Peyer's patch (tissue), 4 donors: ENCODE results near the gene RAD51C.

Experiments
- POLR2A ChIP-seq, 2 donors: fragments of 450-650 bp; IDR thresholded peaks; one replicate each; pipeline ENCODE4 v1.5.1; 2017; ENCODE audit warnings: antibody characterized with exemption in 2 of 2, mild to moderate bottlenecking in 2 of 2, moderate library complexity in 2 of 2
- TF ChIP-seq, protein P1 (sequence below), 6 experiments: fragments of 450-650 bp in 4 of 6; fragments of 200-600 bp in 2 of 6; sonication (generic) in 1 of 6; IDR thresholded peaks; one replicate each; pipeline ENCODE4 v1.5.1; 2017 to 2019; ENCODE audit warnings: antibody characterized with exemption in 6 of 6, mild to moderate bottlenecking in 3 of 6, moderate library complexity in 1 of 6

DNA sequence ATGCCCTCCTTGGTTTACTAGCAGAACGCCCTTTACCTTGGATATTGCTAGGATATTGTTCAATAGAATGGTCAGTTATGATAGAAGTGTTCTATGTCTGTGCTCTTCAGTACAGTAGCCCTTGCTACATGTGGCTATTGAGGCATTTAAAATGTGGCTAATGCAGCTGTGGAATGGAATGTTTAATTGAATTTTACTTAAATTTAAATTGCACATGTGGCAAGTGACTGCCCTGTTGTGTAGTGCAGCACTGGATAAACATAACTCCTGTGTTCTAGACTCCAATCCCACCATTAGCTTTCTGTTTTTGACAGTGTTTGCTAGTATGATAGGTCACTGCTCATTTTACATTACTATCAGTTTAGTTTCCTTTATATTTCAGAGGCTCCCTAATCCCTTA is 29.9 kb downstream of the RAD51C start:
- TF ChIP-seq POLR2A (IDR thresholded peaks at IDR 0.05), result no peak
- TF ChIP-seq, protein P1, sequence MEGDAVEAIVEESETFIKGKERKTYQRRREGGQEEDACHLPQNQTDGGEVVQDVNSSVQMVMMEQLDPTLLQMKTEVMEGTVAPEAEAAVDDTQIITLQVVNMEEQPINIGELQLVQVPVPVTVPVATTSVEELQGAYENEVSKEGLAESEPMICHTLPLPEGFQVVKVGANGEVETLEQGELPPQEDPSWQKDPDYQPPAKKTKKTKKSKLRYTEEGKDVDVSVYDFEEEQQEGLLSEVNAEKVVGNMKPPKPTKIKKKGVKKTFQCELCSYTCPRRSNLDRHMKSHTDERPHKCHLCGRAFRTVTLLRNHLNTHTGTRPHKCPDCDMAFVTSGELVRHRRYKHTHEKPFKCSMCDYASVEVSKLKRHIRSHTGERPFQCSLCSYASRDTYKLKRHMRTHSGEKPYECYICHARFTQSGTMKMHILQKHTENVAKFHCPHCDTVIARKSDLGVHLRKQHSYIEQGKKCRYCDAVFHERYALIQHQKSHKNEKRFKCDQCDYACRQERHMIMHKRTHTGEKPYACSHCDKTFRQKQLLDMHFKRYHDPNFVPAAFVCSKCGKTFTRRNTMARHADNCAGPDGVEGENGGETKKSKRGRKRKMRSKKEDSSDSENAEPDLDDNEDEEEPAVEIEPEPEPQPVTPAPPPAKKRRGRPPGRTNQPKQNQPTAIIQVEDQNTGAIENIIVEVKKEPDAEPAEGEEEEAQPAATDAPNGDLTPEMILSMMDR (IDR thresholded peaks at IDR 0.05), result no peak
